GM04503 (cell line): Measurements from ENCODE around the gene TMEM164.
"Not testable (repeated sequence)": the region's sequence is repeated elsewhere in the genome, so short reads cannot be mapped to it uniquely, and the experiment has no call there.

Source experiments
- DNase-seq: peaks from one replicate; pipeline ENCODE4 v3.0.0-alpha.2; 2012; ENCODE audit warnings: low read depth

TMEM164 gene

GRCh38 chrX:110132450-110133114 lies 129.7 kb downstream of the TMEM164 start:
- no peak for DNase-seq

- no peak for DNase-seq
These were observed 130.9 kb downstream of the TMEM164 start for GRCh38 chrX:110133735-110134370.

GRCh38 chrX:110135618-110136017 lies 132.7 kb downstream of the TMEM164 start:
- DNase-seq: no peak

- DNase-seq: no peak
These were observed 133.2 kb downstream of the TMEM164 start for GRCh38 chrX:110136136-110136535.

GRCh38 chrX:110138557-110138956 lies 135.6 kb downstream of the TMEM164 start:
- DNase-seq: no peak

GRCh38 chrX:110139172-110139571 lies 136.3 kb downstream of the TMEM164 start:
- no peak for DNase-seq

- no peak for DNase-seq
These were observed 139.2 kb downstream of the TMEM164 start for GRCh38 chrX:110142096-110142495.

GRCh38 chrX:110143454-110144210 lies 140.7 kb downstream of the TMEM164 start:
- DNase-seq: no peak

GRCh38 chrX:110145311-110145710 lies 142.4 kb downstream of the TMEM164 start:
- no peak for DNase-seq

- no peak for DNase-seq
These were observed 142.9 kb downstream of the TMEM164 start for GRCh38 chrX:110145854-110146253.

- DNase-seq: no peak
These were observed 143.6 kb downstream of the TMEM164 start for GRCh38 chrX:110146521-110146920.

GRCh38 chrX:110153244-110153643 lies 150.3 kb downstream of the TMEM164 start:
- no peak for DNase-seq

- no peak for DNase-seq
These were observed 151.0 kb downstream of the TMEM164 start for GRCh38 chrX:110153896-110154295.

- DNase-seq: not testable (repeated sequence)
These were observed 151.4 kb downstream of the TMEM164 start for GRCh38 chrX:110154328-110154727.

- DNase-seq: no peak
These were observed 152.8 kb downstream of the TMEM164 start for GRCh38 chrX:110155759-110156158.

GRCh38 chrX:110156167-110156754 lies 153.3 kb downstream of the TMEM164 start:
- no peak for DNase-seq

GRCh38 chrX:110157444-110157843 lies 154.5 kb downstream of the TMEM164 start:
- no peak for DNase-seq

- DNase-seq: no peak
These were observed 156.3 kb downstream of the TMEM164 start for GRCh38 chrX:110159235-110159634.

GRCh38 chrX:110159865-110160264 lies 157.0 kb downstream of the TMEM164 start:
- DNase-seq: no peak

GRCh38 chrX:110161361-110161686 lies 158.4 kb downstream of the TMEM164 start:
- DNase-seq: no peak

GRCh38 chrX:110162131-110162530 lies 159.2 kb downstream of the TMEM164 start:
- DNase-seq: no peak

GRCh38 chrX:110162867-110163266 lies 160.0 kb downstream of the TMEM164 start:
- DNase-seq: no peak

- no peak for DNase-seq
These were observed 160.6 kb downstream of the TMEM164 start for GRCh38 chrX:110163488-110163887.
